ENCODE measurements around the gene TSPAN10. TPM values are rescaled to one million over a fixed set of nuclear protein-coding genes. Genes with fewer than 3 reads are reported as not detected.

TSPAN10 gene
- total and polyA plus RNA-seq, 2 of the 13 experiments (the other 11 are each of a cell fraction or from before 2014, with no cell fraction given): 0.54 to 0.75 TPM

DNA sequence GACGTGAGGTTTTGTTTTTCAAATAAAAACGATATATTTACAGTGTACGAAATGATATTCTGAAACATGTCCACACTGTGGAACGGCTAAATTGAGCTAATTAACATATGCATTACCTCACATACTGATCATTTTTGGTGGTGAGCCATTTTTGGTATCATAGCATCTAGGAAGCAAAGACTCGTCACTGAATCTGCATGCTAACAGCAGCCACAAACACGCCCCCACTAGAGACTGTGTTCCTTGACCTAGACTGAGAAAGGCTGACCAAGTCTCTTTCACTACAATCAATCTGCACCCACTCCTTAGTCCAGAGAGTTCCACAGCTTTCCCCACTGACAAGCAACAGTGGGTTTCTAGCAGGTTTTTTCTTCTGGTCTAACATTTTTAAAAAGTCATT, 29.6 kb upstream of the TSPAN10 start (continued):
- TF ChIP-seq, protein P1, sequence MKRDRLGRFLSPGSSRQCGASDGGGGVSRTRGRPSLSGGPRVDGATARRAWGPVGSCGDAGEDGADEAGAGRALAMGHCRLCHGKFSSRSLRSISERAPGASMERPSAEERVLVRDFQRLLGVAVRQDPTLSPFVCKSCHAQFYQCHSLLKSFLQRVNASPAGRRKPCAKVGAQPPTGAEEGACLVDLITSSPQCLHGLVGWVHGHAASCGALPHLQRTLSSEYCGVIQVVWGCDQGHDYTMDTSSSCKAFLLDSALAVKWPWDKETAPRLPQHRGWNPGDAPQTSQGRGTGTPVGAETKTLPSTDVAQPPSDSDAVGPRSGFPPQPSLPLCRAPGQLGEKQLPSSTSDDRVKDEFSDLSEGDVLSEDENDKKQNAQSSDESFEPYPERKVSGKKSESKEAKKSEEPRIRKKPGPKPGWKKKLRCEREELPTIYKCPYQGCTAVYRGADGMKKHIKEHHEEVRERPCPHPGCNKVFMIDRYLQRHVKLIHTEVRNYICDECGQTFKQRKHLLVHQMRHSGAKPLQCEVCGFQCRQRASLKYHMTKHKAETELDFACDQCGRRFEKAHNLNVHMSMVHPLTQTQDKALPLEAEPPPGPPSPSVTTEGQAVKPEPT (CRISPR knock-in tag; IDR thresholded peaks at IDR 0.05; ENCODE audit: low read depth): no peak
- TF ChIP-seq NR2F1 (CRISPR knock-in tag; IDR thresholded peaks at IDR 0.05): no peak
- TF ChIP-seq ZFP1 (CRISPR knock-in tag; IDR thresholded peaks at IDR 0.05): no peak
- no peak for TF ChIP-seq ZNF660 (CRISPR knock-in tag; IDR thresholded peaks at IDR 0.05; ENCODE audit: borderline replicate concordance, low read depth)
- no peak for TF ChIP-seq ZNF768 (CRISPR knock-in tag; IDR thresholded peaks at IDR 0.05)
- no peak for TF ChIP-seq SALL1 (CRISPR knock-in tag; IDR thresholded peaks at IDR 0.05)

DNA sequence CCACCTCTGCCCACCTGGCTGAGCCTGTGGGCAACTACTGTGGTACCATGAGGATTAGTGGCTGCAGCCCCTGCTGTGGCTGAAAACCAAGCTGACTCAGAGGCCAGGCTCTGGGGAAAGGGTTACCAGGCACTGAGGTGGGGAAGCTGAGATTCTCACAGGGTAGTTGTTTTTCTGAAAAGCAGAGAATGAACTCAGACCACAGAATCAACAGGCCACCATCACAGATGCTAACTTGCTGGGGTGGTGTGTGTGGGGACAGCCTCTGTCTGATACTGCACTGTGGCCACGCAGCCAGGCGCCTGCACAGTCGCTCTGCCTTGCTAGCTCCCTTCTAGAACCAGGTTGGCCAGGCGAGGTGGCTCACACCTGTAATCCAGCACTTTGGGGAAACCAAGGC, 28.9 kb upstream of the TSPAN10 start:
- CTCF ChIA-PET (ENCODE audit: low intra/inter-chr PET ratio, low total read pairs): no interaction called here
- ATAC-seq: no peak
- no TSS peak for BruUV-seq (replicated peaks)
- no peak overlapping the region for H3K27ac ChIP-seq (ENCODE audit: extremely low read length, insufficient read depth, low read length)
- peaks cover 3% of the 10 kb centered on the region for H4K20me1 ChIP-seq (ENCODE audit: insufficient read depth, low read length)
- no peak overlapping the region for H3K9ac ChIP-seq (ENCODE audit: insufficient read depth, low read depth, low read length)
- H3K27me3 ChIP-seq (ENCODE audit: control insufficient read depth in 1 of 2, insufficient read depth in 2 of 2, low read length in 2 of 2): no peaks in the 10 kb centered on the region
- no peaks in the 10 kb centered on the region for H3K4me1 ChIP-seq (ENCODE audit: insufficient read depth, low read length)
- POLR2A ChIA-PET: no interaction called here
- no peak overlapping the region for H3K4me2 ChIP-seq (ENCODE audit: low read depth, low read length)
- H3K36me3 ChIP-seq (replicated peaks in 1 of 2; ENCODE audit: control insufficient read depth in 1 of 2, insufficient read depth in 2 of 2, low read length in 2 of 2): peaks cover 41 to 77% of the 10 kb centered on the region in 2 experiments
- no peak overlapping the region for H2AFZ ChIP-seq (ENCODE audit: low read length)
- peaks cover 5% of the 10 kb centered on the region for H3K79me2 ChIP-seq (ENCODE audit: insufficient read depth, low read length)
- H3K9me3 ChIP-seq (ENCODE audit: low read length): no peaks in the 10 kb centered on the region
- H3K4me3 ChIP-seq (replicated peaks in 1 of 3; ENCODE audit: insufficient read depth in 1 of 3, low read depth in 2 of 3, low read length in 3 of 3): no peak overlapping the region
- no peak for DNase-seq (ENCODE audit: low spot score)
- intact Hi-C loops (cut with micrococcal nuclease; ENCODE audit: unreplicated experiment): no loop called here
- in situ Hi-C loops (cut with HindIII; ENCODE audit: extremely low pct_ligation_motif_present, low pct_unique_long_range_greater_than_20kb): no loop called here
- WGBS (ENCODE audit: low lambda C conversion rate): 98% methylated on average over 4 of the region's 4 CpGs
- no peak for FAIRE-seq
- TF ChIP-seq HES4 (CRISPR knock-in tag; IDR thresholded peaks at IDR 0.05; ENCODE audit: borderline replicate concordance) (no peak), ZNF850 (CRISPR knock-in tag; conservative IDR thresholded peaks at IDR 0.05) (no peak), NFKB2 (CRISPR knock-in tag; IDR thresholded peaks at IDR 0.05; ENCODE audit: borderline replicate concordance) (no peak), ZNF589 (CRISPR knock-in tag; conservative IDR thresholded peaks at IDR 0.05) (no peak)
- TF ChIP-seq, protein P2, sequence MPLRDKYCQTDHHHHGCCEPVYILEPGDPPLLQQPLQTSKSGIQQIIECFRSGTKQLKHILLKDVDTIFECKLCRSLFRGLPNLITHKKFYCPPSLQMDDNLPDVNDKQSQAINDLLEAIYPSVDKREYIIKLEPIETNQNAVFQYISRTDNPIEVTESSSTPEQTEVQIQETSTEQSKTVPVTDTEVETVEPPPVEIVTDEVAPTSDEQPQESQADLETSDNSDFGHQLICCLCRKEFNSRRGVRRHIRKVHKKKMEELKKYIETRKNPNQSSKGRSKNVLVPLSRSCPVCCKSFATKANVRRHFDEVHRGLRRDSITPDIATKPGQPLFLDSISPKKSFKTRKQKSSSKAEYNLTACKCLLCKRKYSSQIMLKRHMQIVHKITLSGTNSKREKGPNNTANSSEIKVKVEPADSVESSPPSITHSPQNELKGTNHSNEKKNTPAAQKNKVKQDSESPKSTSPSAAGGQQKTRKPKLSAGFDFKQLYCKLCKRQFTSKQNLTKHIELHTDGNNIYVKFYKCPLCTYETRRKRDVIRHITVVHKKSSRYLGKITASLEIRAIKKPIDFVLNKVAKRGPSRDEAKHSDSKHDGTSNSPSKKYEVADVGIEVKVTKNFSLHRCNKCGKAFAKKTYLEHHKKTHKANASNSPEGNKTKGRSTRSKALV (CRISPR knock-in tag; IDR thresholded peaks at IDR 0.05): no peak
- TF ChIP-seq, protein P3, sequence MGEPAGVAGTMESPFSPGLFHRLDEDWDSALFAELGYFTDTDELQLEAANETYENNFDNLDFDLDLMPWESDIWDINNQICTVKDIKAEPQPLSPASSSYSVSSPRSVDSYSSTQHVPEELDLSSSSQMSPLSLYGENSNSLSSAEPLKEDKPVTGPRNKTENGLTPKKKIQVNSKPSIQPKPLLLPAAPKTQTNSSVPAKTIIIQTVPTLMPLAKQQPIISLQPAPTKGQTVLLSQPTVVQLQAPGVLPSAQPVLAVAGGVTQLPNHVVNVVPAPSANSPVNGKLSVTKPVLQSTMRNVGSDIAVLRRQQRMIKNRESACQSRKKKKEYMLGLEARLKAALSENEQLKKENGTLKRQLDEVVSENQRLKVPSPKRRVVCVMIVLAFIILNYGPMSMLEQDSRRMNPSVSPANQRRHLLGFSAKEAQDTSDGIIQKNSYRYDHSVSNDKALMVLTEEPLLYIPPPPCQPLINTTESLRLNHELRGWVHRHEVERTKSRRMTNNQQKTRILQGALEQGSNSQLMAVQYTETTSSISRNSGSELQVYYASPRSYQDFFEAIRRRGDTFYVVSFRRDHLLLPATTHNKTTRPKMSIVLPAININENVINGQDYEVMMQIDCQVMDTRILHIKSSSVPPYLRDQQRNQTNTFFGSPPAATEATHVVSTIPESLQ (CRISPR knock-in tag; conservative IDR thresholded peaks at IDR 0.05): no peak

Data from HepG2 (cell line).